Dendritic cell treated with granulocyte-macrophage colony-stimulating factor and Interleukin-4, amounts not matched to agents 40 ng/mL and 50 ng/mL, for 4 days (primary cell): ENCODE results near the gene PIAS1.
"Not testable (repeated sequence)": the region's sequence is repeated elsewhere in the genome, so short reads cannot be mapped to it uniquely, and the experiment has no call there.

Experiments
- H3K27ac Mint-ChIP-seq: one replicate; pipeline ENCODE4 v1.8.0; 2022; ENCODE audit warnings: mild to moderate bottlenecking, mixed read lengths
- H3K27me3 Mint-ChIP-seq: one replicate; pipeline ENCODE4 v1.8.0; 2022; ENCODE audit warnings: mild to moderate bottlenecking, mixed read lengths
- H3K36me3 Mint-ChIP-seq: one replicate; pipeline ENCODE4 v1.8.0; 2022; ENCODE audit warnings: low read depth, mixed read lengths
- H3K4me1 Mint-ChIP-seq: one replicate; pipeline ENCODE4 v1.8.0; 2022; ENCODE audit warnings: low read depth, mixed read lengths
- H3K4me3 Mint-ChIP-seq: one replicate; pipeline ENCODE4 v1.8.0; 2022; ENCODE audit warnings: mild to moderate bottlenecking, moderate library complexity, mixed read lengths
- H3K9me3 Mint-ChIP-seq: one replicate; pipeline ENCODE4 v1.8.0; 2022; ENCODE audit warnings: mixed read lengths
- intact Hi-C: fragments of 100-400 bp; cut with micrococcal nuclease; formaldehyde crosslinking; loops from one replicate; pipeline ENCODE4 v1.15.0; 2022

The PIAS1 gene

GRCh38 chr15:68225442-68225841 lies 171.3 kb downstream of the PIAS1 start:
- Mint-ChIP-seq H3K4me1 (peaks cover 46% of the 10 kb centered on the region), H3K36me3 (peaks cover 11% of the 10 kb centered on the region)
- H3K9me3 Mint-ChIP-seq, H3K27me3 Mint-ChIP-seq, H3K4me3 Mint-ChIP-seq, intact Hi-C loops, H3K27ac Mint-ChIP-seq: not testable (repeated sequence)

DNA sequence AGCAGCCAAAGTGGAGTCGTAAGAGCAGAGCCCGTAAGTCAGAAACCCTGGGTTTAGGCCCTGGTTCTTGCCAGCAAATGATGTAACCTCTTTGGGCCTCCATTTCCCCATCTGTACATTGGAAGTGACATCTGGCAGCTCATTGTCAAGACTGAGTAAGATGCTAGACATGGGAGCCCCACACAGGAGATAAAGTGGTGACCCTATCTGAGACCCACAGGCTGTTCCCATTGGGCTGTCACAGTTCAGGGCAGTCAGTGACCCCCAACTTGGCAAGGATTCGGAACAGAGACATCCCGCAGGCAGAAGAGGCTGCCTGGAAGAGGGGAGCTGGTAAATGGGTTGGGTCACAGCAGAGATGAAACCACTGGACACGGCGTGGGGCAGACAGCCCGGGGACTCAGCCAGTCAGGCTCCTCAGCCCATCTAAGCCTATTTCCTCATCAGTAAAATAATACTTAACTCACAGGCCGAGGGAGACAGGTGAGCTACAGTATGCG lies 173.6 kb downstream of the PIAS1 start:
- H3K4me1 Mint-ChIP-seq, result peaks cover 68% of the 10 kb centered on the region
- intact Hi-C loops, result no loop called here
- H3K9me3 Mint-ChIP-seq, result no peaks in the 10 kb centered on the region
- H3K27me3 Mint-ChIP-seq, result peaks cover 4% of the 10 kb centered on the region
- H3K27ac Mint-ChIP-seq, result no peak overlapping the region
- peak overlapping the region; percentile 32 for H3K4me3 Mint-ChIP-seq
- peaks cover 6% of the 10 kb centered on the region for H3K36me3 Mint-ChIP-seq

DNA sequence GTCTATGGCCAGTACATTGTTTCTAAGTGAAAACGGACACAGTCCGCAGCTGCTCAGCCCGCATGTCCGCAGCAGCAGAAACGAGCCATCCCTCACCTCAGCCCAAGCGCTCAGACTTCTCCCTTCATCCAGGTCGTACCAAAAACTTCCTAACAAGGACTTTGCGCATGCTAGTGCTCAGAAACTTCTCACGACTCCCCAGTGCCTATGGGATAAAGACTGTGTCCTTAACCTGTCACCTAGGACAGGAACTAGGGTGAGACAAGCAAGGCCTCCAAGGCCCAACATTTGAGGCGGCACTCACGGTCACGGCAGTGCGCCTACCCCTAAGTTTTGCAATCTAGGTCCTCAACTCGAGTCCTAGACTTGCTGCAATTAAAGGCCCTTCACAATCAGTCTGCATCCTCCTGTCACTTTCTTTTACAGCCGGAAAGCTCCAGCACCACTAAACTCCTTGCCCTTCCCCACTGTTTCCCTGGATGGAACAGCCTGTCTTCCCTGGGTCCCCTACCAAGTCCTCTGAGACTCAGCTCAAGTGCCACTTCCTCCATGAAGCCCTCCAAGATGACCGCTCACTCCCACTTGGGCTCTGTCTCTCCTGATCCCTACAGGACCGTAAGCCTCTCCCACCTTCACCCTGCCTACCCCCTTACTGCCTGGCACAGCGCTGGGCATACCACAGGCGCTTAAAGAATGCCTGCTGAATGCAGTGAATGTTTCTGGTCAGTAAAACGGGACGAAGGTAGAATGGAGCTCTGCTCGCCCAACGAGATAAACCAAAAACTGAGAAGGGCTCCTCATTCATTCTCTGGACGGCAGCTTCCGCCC lies 174.2 kb downstream of the PIAS1 start:
- H3K9me3 Mint-ChIP-seq, result no peaks in the 10 kb centered on the region
- H3K36me3 Mint-ChIP-seq, result peaks cover 1% of the 10 kb centered on the region
- H3K27me3 Mint-ChIP-seq, result peaks cover 4% of the 10 kb centered on the region
- H3K4me1 Mint-ChIP-seq, result peaks cover 69% of the 10 kb centered on the region
- peak overlapping the region; percentile 78 for H3K4me3 Mint-ChIP-seq
- intact Hi-C loops, result no loop called here
- H3K27ac Mint-ChIP-seq, result peak overlapping the region; percentile 68

- intact Hi-C loops, result no loop called here
- no peaks in the 10 kb centered on the region for H3K9me3 Mint-ChIP-seq
- H3K27ac Mint-ChIP-seq, result peak overlapping the region; percentile 68
- no peaks in the 10 kb centered on the region for H3K36me3 Mint-ChIP-seq
- peaks cover 75% of the 10 kb centered on the region for H3K4me1 Mint-ChIP-seq
- peak overlapping the region; percentile 78 for H3K4me3 Mint-ChIP-seq
- peaks cover 4% of the 10 kb centered on the region for H3K27me3 Mint-ChIP-seq
These were observed 174.9 kb downstream of the PIAS1 start for GRCh38 chr15:68228971-68229385.

- no peaks in the 10 kb centered on the region for H3K36me3 Mint-ChIP-seq
- H3K4me3 Mint-ChIP-seq, result peak within 1 kb of the TSS; percentile 78
- peaks cover 4% of the 10 kb centered on the region for H3K27me3 Mint-ChIP-seq
- no peaks in the 10 kb centered on the region for H3K9me3 Mint-ChIP-seq
- intact Hi-C loops, result no loop called here
- peaks cover 78% of the 10 kb centered on the region for H3K4me1 Mint-ChIP-seq
- peak within 1 kb of the TSS; percentile 68 for H3K27ac Mint-ChIP-seq
These were observed 175.5 kb downstream of the PIAS1 start, which contains the start of gene CLN6 for GRCh38 chr15:68229386-68230156. CLN6 (minus strand) TSS chr15:68229728; CDS start chr15:68229584, 144 bp downstream.

GRCh38 chr15:68230157-68231100 lies 176.3 kb downstream of the PIAS1 start:
- no peaks in the 10 kb centered on the region for H3K36me3 Mint-ChIP-seq
- H3K27ac Mint-ChIP-seq, result peak overlapping the region; percentile 68
- peak overlapping the region; percentile 78 for H3K4me3 Mint-ChIP-seq
- H3K4me1 Mint-ChIP-seq, result peaks cover 72% of the 10 kb centered on the region
- no peaks in the 10 kb centered on the region for H3K9me3 Mint-ChIP-seq
- intact Hi-C loops, result no loop called here
- peaks cover 4% of the 10 kb centered on the region for H3K27me3 Mint-ChIP-seq

- Mint-ChIP-seq H3K36me3 (no peaks in the 10 kb centered on the region), H3K9me3 (no peaks in the 10 kb centered on the region), H3K4me1 (peaks cover 71% of the 10 kb centered on the region), H3K27me3 (peaks cover 4% of the 10 kb centered on the region), H3K4me3 (no peak overlapping the region), H3K27ac (peak overlapping the region; percentile 11)
- intact Hi-C loops, result no loop called here
These were observed 177.1 kb downstream of the PIAS1 start for GRCh38 chr15:68231102-68231818.

- no peaks in the 10 kb centered on the region for H3K9me3 Mint-ChIP-seq
- H3K27ac Mint-ChIP-seq, result peak overlapping the region; percentile 70
- H3K4me3 Mint-ChIP-seq, result peak overlapping the region; percentile 26
- intact Hi-C loops, result no loop called here
- H3K4me1 Mint-ChIP-seq, result peaks cover 65% of the 10 kb centered on the region
- H3K36me3 Mint-ChIP-seq, result no peaks in the 10 kb centered on the region
- peaks cover 4% of the 10 kb centered on the region for H3K27me3 Mint-ChIP-seq
These were observed 178.3 kb downstream of the PIAS1 start for GRCh38 chr15:68232449-68232848.

DNA sequence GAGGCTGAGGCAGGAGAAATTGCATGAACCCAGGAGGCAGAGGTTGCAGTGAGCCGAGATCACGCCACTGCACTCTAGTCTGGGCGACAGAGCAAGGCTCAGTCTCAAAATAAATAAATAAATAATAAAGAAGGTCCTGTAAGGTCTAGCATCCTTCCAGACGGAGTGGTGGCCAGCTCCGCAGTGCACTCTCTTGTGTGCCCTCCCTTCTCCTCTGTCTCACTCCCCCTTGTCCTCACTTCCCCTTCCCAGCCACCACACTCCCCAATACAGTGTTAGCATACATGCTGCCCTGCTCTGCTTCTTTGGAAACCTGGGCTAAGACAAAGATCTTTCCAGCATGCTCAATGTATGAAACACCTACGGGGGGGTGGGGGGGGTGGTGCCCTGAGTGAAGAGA lies 178.8 kb downstream of the PIAS1 start:
- no peak overlapping the region for H3K4me3 Mint-ChIP-seq
- H3K27ac Mint-ChIP-seq, result peak overlapping the region; percentile 70
- H3K36me3 Mint-ChIP-seq, result no peaks in the 10 kb centered on the region
- intact Hi-C loops, result no loop called here
- no peaks in the 10 kb centered on the region for H3K9me3 Mint-ChIP-seq
- peaks cover 4% of the 10 kb centered on the region for H3K27me3 Mint-ChIP-seq
- H3K4me1 Mint-ChIP-seq, result peaks cover 60% of the 10 kb centered on the region

GRCh38 chr15:68234060-68234459 lies 179.9 kb downstream of the PIAS1 start:
- peaks cover 51% of the 10 kb centered on the region for H3K4me1 Mint-ChIP-seq
- H3K27me3 Mint-ChIP-seq, result peaks cover 4% of the 10 kb centered on the region
- no peak overlapping the region for H3K4me3 Mint-ChIP-seq
- peak overlapping the region; percentile 64 for H3K27ac Mint-ChIP-seq
- intact Hi-C loops, result no loop called here
- no peaks in the 10 kb centered on the region for H3K36me3 Mint-ChIP-seq
- H3K9me3 Mint-ChIP-seq, result no peaks in the 10 kb centered on the region

DNA sequence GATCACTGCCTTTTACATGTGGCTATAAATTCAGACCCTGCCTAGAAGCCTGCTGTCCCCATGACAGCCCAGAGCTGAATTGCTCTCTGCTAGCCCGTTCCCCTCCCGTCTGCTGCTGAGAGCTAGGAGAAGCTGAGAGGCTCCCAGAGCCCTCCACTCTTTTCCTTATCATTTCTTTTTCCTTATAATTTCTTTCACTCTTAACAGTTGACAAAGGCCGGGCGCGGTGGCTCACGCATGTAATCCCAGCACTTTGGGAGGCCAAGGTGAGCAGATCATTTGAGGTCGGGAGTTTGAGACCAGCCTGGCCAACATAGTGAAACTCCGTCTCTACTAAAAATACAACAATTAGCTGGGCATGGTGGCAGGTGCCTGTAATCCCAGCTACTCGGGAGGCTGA lies 180.4 kb downstream of the PIAS1 start:
- H3K9me3 Mint-ChIP-seq, H3K36me3 Mint-ChIP-seq, H3K4me3 Mint-ChIP-seq, intact Hi-C loops, H3K27me3 Mint-ChIP-seq: not testable (repeated sequence)
- Mint-ChIP-seq H3K4me1 (peaks cover 51% of the 10 kb centered on the region), H3K27ac (peak overlapping the region; percentile 64)

DNA sequence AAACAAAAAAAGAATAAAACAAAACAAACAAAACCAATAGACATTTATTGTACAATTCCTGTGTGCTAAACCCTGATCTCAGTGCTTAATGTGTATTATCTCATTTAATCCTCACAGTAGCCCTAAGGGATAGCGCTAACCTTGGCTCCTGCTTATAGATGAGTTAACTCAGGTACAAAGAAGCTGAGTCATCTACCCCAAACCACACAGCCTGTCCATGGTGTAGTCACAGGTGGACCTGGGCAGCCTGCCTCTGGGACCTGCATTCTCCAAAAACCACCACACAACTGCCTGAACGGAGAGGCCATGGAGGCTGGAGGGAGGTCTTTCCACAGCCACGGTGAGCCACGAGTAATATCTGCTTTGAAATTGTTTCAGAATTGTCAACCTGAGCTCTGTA lies 180.9 kb downstream of the PIAS1 start:
- Mint-ChIP-seq H3K36me3 (no peaks in the 10 kb centered on the region), H3K4me1 (peaks cover 47% of the 10 kb centered on the region), H3K27me3 (peaks cover 4% of the 10 kb centered on the region), H3K4me3 (no peak overlapping the region), H3K27ac (no peak overlapping the region), H3K9me3 (no peaks in the 10 kb centered on the region)
- intact Hi-C loops, result no loop called here

DNA sequence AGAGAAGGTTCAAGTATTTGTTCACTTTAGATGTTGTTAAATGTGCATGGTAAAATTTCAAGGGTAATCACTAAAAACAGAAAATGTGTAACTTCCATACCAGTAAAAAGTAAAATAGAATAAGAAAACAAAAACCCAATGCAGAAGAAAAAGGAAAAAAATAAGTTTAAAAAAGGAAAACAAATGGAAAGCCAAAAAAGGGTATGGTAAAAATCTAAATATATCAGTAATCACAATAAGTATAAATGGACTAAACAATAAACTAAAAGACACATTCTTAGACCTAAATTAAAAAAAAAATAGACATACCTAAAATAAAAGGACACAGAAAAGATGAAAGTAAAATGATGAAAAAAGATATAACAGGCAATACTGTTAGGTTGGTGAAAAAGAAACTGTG lies 184.9 kb downstream of the PIAS1 start:
- no peaks in the 10 kb centered on the region for H3K27me3 Mint-ChIP-seq
- H3K9me3 Mint-ChIP-seq, result peaks cover 10% of the 10 kb centered on the region
- H3K36me3 Mint-ChIP-seq, result no peaks in the 10 kb centered on the region
- H3K4me3 Mint-ChIP-seq, result no peak overlapping the region
- H3K27ac Mint-ChIP-seq, result no peak overlapping the region
- intact Hi-C loops, result no loop called here
- H3K4me1 Mint-ChIP-seq, result peaks cover 15% of the 10 kb centered on the region
